Adipocyte (in vitro differentiated cells): Measurements from ENCODE around the gene CHST4.
A peak's percentile ranks its signal among the peaks of the same experiment; 100 is the strongest.

ENCODE experiments used
- DNase-seq: peaks from one replicate; pipeline ENCODE4 v3.0.0-alpha.2; 2015; ENCODE audit warnings: low read depth
- H3K27me3 ChIP-seq: replicated peaks from 2 replicates; pipeline ENCODE4 v1.7.0; 2013; ENCODE audit warnings: mild to moderate bottlenecking, low read length, moderate library complexity; ENCODE audit not compliant: control insufficient read depth, insufficient read depth
- H3K36me3 ChIP-seq: 2 replicates; pipeline ENCODE4 v1.7.0; 2013; ENCODE audit warnings: low read length, mild to moderate bottlenecking, moderate library complexity; ENCODE audit not compliant: control insufficient read depth, insufficient read depth, severe bottlenecking
- H3K4me1 ChIP-seq: 2 replicates; pipeline ENCODE4 v1.7.0; 2013; ENCODE audit warnings: mild to moderate bottlenecking, low read length, moderate library complexity; ENCODE audit not compliant: control insufficient read depth, insufficient read depth
- H3K4me3 ChIP-seq: 2 replicates; pipeline ENCODE4 v1.7.0; 2013; ENCODE audit warnings: mild to moderate bottlenecking, low read length, moderate library complexity
- H3K9ac ChIP-seq: 2 replicates; pipeline ENCODE4 v1.7.0; 2013; ENCODE audit warnings: mild to moderate bottlenecking, low read length, moderate library complexity
- H3K9me3 ChIP-seq: 2 replicates; pipeline ENCODE4 v1.7.0; 2013; ENCODE audit warnings: mild to moderate bottlenecking, low read length, moderate library complexity; ENCODE audit not compliant: control insufficient read depth

The CHST4 gene

DNA sequence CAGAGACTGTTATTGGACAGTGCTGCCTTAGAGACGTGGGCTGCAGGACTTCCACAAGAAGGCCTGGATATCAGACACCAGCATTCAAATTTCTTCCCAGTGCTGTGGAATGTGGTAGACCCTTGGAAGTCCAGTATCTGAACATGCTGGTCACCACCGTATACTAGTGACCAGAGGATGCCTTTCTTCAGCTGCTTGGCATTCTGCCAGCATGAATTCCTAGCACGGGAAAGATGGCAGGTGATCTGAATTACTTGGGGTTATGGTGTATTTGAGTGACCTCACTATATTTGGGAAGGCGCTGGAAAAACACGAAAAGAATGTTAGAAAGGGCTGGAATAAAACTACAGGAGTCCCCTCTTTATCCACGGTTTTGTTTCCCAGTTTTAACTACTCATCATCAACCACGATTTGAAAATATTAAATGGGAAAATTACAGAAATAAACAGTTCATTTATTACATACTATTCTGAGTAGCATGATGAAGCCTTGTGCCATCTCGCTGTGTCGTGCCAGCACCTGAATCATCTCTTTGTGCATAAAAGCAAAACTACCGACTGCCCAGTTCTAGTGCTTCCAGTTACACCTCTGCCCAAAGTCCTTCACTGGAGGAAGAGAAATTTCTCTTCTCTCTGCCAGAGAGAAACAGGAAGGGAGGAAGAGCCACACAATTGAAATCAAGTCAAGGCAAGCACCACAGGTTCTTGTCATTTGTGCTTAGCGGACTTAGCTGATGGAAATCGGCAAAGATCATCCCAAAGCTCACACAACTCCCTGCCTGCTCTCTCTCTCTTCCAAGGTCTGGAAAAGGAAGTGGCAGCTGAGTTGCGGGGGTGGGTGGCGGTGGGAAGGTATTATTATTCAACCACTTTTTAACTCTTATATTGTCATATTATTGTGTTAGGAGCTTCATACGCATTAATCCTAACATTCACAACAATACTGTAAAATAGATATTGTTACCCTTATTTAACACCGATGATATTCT, 1.4 kb upstream of the CHST4 start:
- Histone ChIP-seq H3K4me1 (peaks cover 14% of the 10 kb centered on the region), H3K9me3 (no peaks in the 10 kb centered on the region), H3K36me3 (no peaks in the 10 kb centered on the region), H3K9ac (no peak overlapping the region), H3K27me3 (peaks cover 24% of the 10 kb centered on the region), H3K4me3 (no peak overlapping the region)
- no peak for DNase-seq

DNA sequence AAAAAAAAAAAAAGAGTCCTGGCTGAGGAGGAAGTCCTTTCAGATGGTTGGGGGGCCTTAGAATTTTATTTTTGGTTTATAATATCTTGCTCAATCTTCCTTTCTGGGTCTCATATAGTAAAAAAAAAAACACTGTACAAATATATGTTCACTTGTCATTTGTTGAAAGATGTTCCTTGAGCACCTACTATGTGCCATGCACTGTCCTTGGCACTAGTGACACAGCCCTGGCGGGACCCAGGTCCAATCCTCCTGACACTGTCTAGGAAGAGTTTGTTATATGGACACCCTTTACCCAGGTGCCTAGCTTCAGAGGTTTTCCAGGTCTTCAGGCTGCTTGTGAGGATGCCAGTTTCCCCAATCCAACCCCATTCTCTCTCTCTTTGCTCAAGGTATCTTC, 2.0 kb downstream of the CHST4 start:
- DNase-seq: no peak

DNA sequence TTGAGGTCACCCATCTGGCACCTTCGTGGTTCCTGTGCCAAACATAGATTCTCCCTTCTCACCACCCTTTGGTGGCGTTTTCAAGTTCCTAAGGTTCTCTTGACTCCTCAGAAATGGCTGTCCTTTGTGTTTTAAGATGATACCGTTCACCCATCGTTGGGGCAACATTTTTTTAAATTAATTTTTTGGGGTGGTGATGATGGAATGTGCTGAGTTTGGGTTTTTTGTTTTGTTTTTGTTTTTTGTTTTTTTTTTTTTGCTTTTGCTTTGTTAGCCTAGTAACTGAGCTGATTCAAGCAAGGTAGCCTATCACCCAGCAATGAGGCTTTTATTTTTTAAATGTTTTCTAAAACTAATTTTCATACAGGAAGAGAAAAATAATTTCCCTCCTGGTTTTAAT, 2.6 kb downstream of the CHST4 start:
- H3K9me3 ChIP-seq: no peaks in the 10 kb centered on the region
- H3K36me3 ChIP-seq: no peaks in the 10 kb centered on the region
- H3K9ac ChIP-seq: no peak overlapping the region
- H3K4me3 ChIP-seq: no peak overlapping the region
- peaks cover 14% of the 10 kb centered on the region for H3K4me1 ChIP-seq
- no peak for DNase-seq
- peaks cover 6% of the 10 kb centered on the region for H3K27me3 ChIP-seq

More for the DNA sequence above, 2.0 kb downstream of the CHST4 start:
- peaks cover 10% of the 10 kb centered on the region for H3K27me3 ChIP-seq
- no peaks in the 10 kb centered on the region for H3K36me3 ChIP-seq
- H3K9me3 ChIP-seq: no peaks in the 10 kb centered on the region
- H3K4me1 ChIP-seq: peaks cover 14% of the 10 kb centered on the region
- no peak overlapping the region for H3K9ac ChIP-seq
- H3K4me3 ChIP-seq: no peak overlapping the region

DNA sequence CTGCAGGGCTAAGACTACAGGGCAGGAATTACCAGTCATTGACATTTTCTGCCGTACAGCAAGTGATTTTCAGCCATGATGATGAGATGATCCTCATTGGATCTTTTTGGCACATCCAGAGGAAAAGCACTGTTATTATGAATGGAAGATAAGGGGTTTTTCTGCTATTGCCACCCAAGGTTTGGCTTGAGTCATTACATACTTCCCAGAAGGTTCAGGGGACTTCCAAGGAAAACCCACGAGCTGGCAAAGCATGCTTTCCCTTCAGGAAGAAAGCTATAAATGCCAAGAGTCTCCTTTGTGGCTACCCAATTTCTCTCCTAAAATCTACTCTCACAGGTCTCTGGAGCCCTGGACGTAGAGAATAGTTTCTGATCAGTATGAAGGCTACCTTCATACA, 6.1 kb downstream of the CHST4 start:
- Histone ChIP-seq H3K9me3 (no peaks in the 10 kb centered on the region), H3K27me3 (peaks cover 9% of the 10 kb centered on the region), H3K4me1 (peaks cover 4% of the 10 kb centered on the region), H3K4me3 (no peak overlapping the region), H3K36me3 (no peaks in the 10 kb centered on the region), H3K9ac (no peak overlapping the region)
- no peak for DNase-seq

DNA sequence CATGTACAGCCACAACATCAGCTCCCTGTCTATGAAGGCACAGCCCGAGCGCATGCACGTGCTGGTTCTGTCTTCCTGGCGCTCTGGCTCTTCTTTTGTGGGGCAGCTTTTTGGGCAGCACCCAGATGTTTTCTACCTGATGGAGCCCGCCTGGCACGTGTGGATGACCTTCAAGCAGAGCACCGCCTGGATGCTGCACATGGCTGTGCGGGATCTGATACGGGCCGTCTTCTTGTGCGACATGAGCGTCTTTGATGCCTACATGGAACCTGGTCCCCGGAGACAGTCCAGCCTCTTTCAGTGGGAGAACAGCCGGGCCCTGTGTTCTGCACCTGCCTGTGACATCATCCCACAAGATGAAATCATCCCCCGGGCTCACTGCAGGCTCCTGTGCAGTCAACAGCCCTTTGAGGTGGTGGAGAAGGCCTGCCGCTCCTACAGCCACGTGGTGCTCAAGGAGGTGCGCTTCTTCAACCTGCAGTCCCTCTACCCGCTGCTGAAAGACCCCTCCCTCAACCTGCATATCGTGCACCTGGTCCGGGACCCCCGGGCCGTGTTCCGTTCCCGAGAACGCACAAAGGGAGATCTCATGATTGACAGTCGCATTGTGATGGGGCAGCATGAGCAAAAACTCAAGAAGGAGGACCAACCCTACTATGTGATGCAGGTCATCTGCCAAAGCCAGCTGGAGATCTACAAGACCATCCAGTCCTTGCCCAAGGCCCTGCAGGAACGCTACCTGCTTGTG, 10.7 kb downstream of the CHST4 start:
- DNase-seq: no peak
- Histone ChIP-seq H3K4me1 (peaks cover 9% of the 10 kb centered on the region), H3K4me3 (no peak overlapping the region), H3K9ac (no peak overlapping the region), H3K9me3 (no peaks in the 10 kb centered on the region), H3K27me3 (peaks cover 20% of the 10 kb centered on the region), H3K36me3 (no peaks in the 10 kb centered on the region)

DNA sequence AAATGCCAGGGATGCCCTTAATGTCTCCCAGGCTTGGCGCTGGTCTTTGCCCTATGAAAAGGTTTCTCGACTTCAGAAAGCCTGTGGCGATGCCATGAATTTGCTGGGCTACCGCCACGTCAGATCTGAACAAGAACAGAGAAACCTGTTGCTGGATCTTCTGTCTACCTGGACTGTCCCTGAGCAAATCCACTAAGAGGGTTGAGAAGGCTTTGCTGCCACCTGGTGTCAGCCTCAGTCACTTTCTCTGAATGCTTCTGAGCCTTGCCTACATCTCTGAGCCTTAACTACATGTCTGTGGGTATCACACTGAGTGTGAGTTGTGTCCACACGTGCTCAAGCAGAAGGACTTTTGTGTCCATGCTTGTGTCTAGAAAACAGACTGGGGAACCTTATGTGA, 11.4 kb downstream of the CHST4 start:
- Histone ChIP-seq H3K9ac (no peak overlapping the region), H3K36me3 (no peaks in the 10 kb centered on the region), H3K4me1 (peaks cover 14% of the 10 kb centered on the region), H3K9me3 (no peaks in the 10 kb centered on the region), H3K4me3 (no peak overlapping the region), H3K27me3 (peaks cover 20% of the 10 kb centered on the region)
- peak; percentile 44 for DNase-seq

DNA sequence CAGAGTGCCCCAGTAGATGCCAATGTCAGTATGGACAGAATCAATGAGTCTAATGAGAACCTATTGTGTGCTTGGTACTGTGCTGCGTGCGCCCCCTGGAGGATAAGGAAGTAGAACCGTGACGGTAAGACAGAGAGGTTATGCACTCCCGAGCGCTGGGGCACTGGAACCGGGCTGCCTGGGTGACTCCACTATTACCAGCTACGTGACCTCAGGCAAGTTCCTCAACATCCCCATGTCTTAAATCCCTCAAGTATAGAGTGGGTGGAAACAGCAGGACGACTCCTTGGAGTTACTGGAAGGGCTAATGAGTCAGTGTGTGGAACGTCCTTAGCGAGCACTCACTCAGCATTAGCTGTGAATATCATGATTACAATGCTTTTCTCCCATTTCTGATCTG, 16.2 kb downstream of the CHST4 start:
- Histone ChIP-seq H3K27me3 (peaks cover 26% of the 10 kb centered on the region), H3K9me3 (no peaks in the 10 kb centered on the region), H3K9ac (no peak overlapping the region), H3K4me1 (peaks cover 10% of the 10 kb centered on the region), H3K36me3 (no peaks in the 10 kb centered on the region), H3K4me3 (peak overlapping the region; percentile 45)
- DNase-seq: peak; percentile 11

DNA sequence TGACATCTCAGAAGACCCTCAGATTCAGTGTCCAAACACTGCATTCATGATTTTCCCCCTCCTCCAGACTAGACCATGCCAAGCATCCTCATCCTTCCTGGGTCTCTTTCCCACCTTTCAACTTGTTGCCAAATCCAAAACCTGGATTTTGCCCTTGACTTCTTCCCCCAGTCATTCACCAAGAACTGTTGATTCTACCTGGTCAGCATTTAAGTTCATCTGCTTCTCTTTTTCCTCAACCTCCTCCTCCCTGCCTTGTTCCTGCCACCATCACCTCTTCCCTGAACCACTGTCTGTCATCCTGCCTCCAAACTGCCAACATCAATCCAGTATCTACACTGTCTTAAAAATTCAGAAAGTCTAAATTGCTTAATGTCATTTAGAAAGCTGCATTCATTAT, 20.9 kb downstream of the CHST4 start:
- no peak for DNase-seq
- Histone ChIP-seq H3K9me3 (no peaks in the 10 kb centered on the region), H3K27me3 (peaks cover 20% of the 10 kb centered on the region)

DNA sequence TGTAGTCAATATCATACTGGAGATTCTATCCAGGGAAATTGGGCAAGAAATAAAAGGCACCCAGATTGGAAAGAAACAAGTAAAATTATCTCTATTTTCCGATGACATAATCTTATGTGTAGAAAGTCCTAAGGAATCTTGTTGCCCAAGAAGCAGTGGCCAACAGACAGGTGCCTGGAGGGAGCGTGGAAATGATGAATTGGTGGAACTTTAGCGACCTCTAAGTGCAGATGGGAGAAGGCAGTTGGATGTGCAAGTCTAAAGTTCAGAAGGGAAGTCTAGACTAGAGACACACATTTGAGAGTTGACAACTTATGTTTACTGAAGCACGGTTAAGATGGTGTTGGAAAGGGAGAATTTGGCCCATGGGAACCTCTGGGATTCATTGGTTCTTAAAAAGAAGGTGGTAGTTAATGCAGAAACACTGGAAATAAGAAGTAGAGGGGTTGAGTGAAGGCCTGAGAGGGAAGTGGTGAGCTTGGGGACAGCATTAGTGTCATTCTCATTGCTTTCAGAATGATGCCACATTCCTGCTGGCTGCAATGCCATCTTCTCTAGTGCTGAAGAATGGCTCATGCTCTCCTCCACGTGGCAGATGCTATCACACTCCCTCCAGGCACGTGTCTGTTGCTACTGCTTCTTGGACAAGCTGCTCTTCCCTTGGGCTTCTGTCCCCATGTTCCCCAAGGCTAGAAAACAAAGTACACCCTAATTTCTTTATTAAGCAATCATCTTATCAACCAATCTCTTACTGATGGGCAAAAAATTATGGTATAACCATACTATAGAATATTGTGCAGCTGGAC, 26.7 kb downstream of the CHST4 start:
- H3K9me3 ChIP-seq: no peaks in the 10 kb centered on the region
- peaks cover 23% of the 10 kb centered on the region for H3K4me1 ChIP-seq
- H3K36me3 ChIP-seq: no peaks in the 10 kb centered on the region
- no peak for DNase-seq
- H3K9ac ChIP-seq: no peak overlapping the region
- H3K4me3 ChIP-seq: no peak overlapping the region
- peaks cover 11% of the 10 kb centered on the region for H3K27me3 ChIP-seq

More for the DNA sequence above, 20.9 kb downstream of the CHST4 start:
- no peaks in the 10 kb centered on the region for H3K36me3 ChIP-seq
- no peak overlapping the region for H3K4me3 ChIP-seq
- H3K4me1 ChIP-seq: peaks cover 5% of the 10 kb centered on the region
- no peak overlapping the region for H3K9ac ChIP-seq

DNA sequence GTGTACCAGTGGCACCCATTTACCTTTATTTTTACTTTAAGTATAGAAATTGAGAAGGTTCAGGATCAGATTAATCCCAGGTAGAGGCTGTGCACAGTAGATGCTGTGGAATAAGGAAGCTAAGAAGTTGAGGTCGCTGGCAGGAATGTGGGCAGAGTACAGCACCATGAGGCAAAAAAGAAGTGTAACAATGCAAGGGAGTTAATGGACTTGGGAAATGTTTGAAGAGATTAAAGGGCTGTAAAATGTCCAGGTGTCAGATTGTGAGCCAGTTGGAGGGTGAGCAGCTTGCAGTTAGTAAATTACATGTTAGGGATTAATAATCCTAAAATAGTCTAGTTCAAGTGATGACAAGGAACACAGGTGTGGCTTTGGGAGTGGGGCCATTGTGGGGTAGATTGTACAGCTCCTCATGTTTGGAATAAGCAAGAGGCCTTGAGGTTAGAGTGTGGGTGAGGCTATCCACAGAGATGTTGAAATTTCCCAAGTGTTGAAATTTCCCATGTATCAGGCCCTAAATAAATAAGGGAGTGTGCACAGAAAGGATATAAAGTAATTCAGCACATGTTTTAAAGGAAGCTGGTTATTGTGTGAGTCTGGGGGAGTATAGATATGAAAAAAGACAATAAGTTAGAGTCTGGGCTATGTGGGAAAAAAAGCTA, 29.1 kb downstream of the CHST4 start:
- Histone ChIP-seq H3K9ac (no peak overlapping the region), H3K9me3 (no peaks in the 10 kb centered on the region), H3K27me3 (no peaks in the 10 kb centered on the region), H3K4me3 (no peak overlapping the region), H3K36me3 (no peaks in the 10 kb centered on the region), H3K4me1 (peaks cover 48% of the 10 kb centered on the region)
- peak; percentile 2 for DNase-seq
